Calu3 (cell line): ENCODE results near the gene ZXDB. TPM values are rescaled to one million over a fixed set of nuclear protein-coding genes. Genes with fewer than 3 reads are reported as not detected.
"Not testable (repeated sequence)": the region's sequence is repeated elsewhere in the genome, so short reads cannot be mapped to it uniquely, and the experiment has no call there.

Experiments used
- BruUV-seq: library from RNA; stranded (reverse); fragments of 400-500 nt; replicated peaks from 2 replicates; lab custom pipeline; 2021; lab: Mats Ljungman, UMichigan
- CTCF ChIA-PET: fragments of 300-600 bp; sonication (Branson Sonifier 250); formaldehyde crosslinking; loops from one replicate; lab custom pipeline; 2022; ENCODE audit warnings: antibody characterized with exemption; lab: Charles Lee
- DNase-seq: peaks from one replicate; pipeline ENCODE4 v3.0.0; 2022
- H3K27ac Mint-ChIP-seq: one replicate; pipeline ENCODE4 v1.8.0; 2022; ENCODE audit warnings: mixed read lengths; ENCODE audit not compliant: unreplicated experiment
- H3K27me3 Mint-ChIP-seq: one replicate; pipeline ENCODE4 v1.8.0; 2022; ENCODE audit warnings: mixed read lengths; ENCODE audit not compliant: unreplicated experiment
- H3K36me3 Mint-ChIP-seq: one replicate; pipeline ENCODE4 v1.8.0; 2022; ENCODE audit warnings: mild to moderate bottlenecking, moderate library complexity, mixed read lengths; ENCODE audit not compliant: insufficient read depth, unreplicated experiment
- H3K4me1 Mint-ChIP-seq: one replicate; pipeline ENCODE4 v1.8.0; 2022; ENCODE audit warnings: mild to moderate bottlenecking, low read depth, mixed read lengths; ENCODE audit not compliant: unreplicated experiment
- H3K4me3 Mint-ChIP-seq: one replicate; pipeline ENCODE4 v1.8.0; 2022; ENCODE audit warnings: mild to moderate bottlenecking, low read depth, moderate library complexity, mixed read lengths; ENCODE audit not compliant: unreplicated experiment
- H3K9me3 Mint-ChIP-seq: one replicate; pipeline ENCODE4 v1.8.0; 2022; ENCODE audit warnings: low read depth, mixed read lengths; ENCODE audit not compliant: unreplicated experiment
- intact Hi-C: fragments of 100-400 bp; cut with micrococcal nuclease; formaldehyde crosslinking; loops from one replicate; pipeline ENCODE4 v1.10.0; 2022; ENCODE audit not compliant: unreplicated experiment
- total RNA-seq: library from RNA; stranded (reverse); gene quantifications from 2 replicates; pipeline ENCODE4 v1.2.3, GENCODE V29; 2022
- TF ChIP-seq, protein P1 (sequence below): fragments of 200-600 bp; IDR thresholded peaks from one replicate; pipeline ENCODE4 v1.8.0; 2022; ENCODE audit warnings: antibody characterized with exemption; ENCODE audit not compliant: unreplicated experiment

Gene ZXDB
- total RNA-seq, 1 experiment from 2014 or later, result 8.8 TPM

GRCh38 chrX:57595381-57595811 lies 3.6 kb downstream of the ZXDB start:
- intact Hi-C loops, result loop anchor here (5.0 kb wide), 2 partner anchors 308 to 312 kb away; partner anchors contain the start of gene FAAH2
- CTCF ChIA-PET, result no interaction called here
- H3K4me1 Mint-ChIP-seq, result peaks cover 27% of the 10 kb centered on the region
- no TSS peak for BruUV-seq
- H3K36me3 Mint-ChIP-seq, result peaks cover 33% of the 10 kb centered on the region
- peak overlapping the region; percentile 4 for H3K27ac Mint-ChIP-seq
- H3K27me3 Mint-ChIP-seq, result no peaks in the 10 kb centered on the region
- DNase-seq, result no peak
- H3K9me3 Mint-ChIP-seq, result no peaks in the 10 kb centered on the region
- peak overlapping the region; percentile 60 for H3K4me3 Mint-ChIP-seq
- TF ChIP-seq, protein P1, sequence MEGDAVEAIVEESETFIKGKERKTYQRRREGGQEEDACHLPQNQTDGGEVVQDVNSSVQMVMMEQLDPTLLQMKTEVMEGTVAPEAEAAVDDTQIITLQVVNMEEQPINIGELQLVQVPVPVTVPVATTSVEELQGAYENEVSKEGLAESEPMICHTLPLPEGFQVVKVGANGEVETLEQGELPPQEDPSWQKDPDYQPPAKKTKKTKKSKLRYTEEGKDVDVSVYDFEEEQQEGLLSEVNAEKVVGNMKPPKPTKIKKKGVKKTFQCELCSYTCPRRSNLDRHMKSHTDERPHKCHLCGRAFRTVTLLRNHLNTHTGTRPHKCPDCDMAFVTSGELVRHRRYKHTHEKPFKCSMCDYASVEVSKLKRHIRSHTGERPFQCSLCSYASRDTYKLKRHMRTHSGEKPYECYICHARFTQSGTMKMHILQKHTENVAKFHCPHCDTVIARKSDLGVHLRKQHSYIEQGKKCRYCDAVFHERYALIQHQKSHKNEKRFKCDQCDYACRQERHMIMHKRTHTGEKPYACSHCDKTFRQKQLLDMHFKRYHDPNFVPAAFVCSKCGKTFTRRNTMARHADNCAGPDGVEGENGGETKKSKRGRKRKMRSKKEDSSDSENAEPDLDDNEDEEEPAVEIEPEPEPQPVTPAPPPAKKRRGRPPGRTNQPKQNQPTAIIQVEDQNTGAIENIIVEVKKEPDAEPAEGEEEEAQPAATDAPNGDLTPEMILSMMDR, result no peak

DNA sequence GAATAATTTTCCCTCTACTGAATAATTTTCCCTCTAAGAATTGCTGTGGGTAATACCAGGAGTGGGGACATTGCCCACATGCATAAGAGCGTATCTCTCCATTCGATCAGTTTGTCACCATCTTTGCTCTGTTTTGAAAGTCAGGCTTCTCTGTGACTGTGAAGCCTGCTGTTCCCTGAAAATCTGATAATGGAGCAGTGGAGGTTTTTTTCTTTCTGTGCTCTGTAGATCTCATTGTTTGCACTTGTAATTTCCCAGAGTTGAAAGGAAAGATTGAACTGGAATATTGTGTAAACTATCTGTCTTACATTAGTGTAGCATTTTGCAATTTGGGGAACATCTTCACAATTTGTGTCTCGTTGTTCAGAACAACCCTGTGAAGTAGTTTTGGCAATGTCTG lies 4.3 kb downstream of the ZXDB start:
- Mint-ChIP-seq H3K36me3 (peaks cover 32% of the 10 kb centered on the region), H3K9me3 (no peaks in the 10 kb centered on the region), H3K4me1 (peaks cover 27% of the 10 kb centered on the region), H3K4me3 (peak overlapping the region; percentile 60), H3K27ac (peak overlapping the region; percentile 50), H3K27me3 (no peaks in the 10 kb centered on the region)
- BruUV-seq, result no TSS peak
- DNase-seq, result no peak
- TF ChIP-seq, protein P1, result no peak
- intact Hi-C loops, result loop anchor here (5.0 kb wide), 2 partner anchors 309 to 311 kb away; partner anchors contain the start of gene FAAH2
- CTCF ChIA-PET, result no interaction called here

GRCh38 chrX:57596516-57596915 lies 4.7 kb downstream of the ZXDB start:
- Mint-ChIP-seq H3K36me3 (peaks cover 28% of the 10 kb centered on the region), H3K4me1 (peaks cover 27% of the 10 kb centered on the region), H3K27me3 (no peaks in the 10 kb centered on the region), H3K4me3 (peak overlapping the region; percentile 60), H3K9me3 (no peaks in the 10 kb centered on the region), H3K27ac (peak overlapping the region; percentile 50)
- CTCF ChIA-PET, result no interaction called here
- intact Hi-C loops, result loop anchor here (5.0 kb wide), 2 partner anchors 309 to 311 kb away; partner anchors contain the start of gene FAAH2
- TF ChIP-seq, protein P1, result no peak
- no peak for DNase-seq
- BruUV-seq, result no TSS peak

DNA sequence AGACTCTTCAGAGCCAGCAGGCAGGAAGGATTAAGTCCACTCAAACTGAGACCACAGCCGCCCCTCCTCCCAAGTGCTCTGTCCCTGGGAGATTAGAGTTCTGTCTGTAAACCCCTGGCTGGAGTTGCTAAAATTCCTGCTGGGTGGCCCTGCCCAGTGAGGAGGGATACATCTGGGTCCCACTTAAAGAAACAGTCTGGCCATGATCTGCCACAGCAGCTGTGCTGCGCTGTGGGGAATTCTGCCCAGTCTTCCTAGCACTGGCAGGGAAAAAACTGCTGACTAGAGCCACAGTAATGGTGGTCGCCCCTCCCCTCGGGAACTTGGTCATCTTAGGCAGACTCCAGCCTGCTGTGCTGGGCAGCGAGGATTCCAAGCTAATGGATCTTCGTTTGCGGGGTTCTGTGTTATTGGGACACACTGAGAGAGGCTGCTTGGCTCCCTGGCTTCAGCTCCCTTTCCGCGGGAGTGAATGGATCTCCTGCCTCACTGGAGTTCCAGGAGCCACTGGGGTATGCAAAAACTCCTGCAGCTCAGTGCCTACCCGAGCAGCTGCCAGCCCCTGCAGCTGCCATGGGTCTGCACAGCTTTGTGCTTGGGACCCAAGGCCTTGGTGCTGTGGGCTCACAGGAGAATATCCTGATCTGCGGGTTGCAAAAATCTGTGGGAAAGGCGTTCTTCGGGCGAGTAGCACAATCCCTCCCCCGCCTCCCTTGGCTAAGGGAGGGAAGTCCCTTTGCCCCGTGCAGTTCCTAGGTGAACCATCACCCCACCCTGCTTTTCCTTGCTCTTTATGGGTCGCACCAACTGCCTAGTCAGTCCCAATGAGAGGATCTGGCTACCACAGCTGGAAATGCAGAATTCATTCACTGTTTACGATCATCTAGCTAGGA lies 15.7 kb downstream of the ZXDB start:
- intact Hi-C loops, result no loop called here
- Mint-ChIP-seq H3K4me3 (no peak overlapping the region), H3K27me3 (no peaks in the 10 kb centered on the region), H3K4me1 (no peaks in the 10 kb centered on the region), H3K36me3 (no peaks in the 10 kb centered on the region), H3K27ac (no peak overlapping the region), H3K9me3 (peaks cover 3% of the 10 kb centered on the region)
- CTCF ChIA-PET, result no interaction called here
- no peak for DNase-seq
- no TSS peak for BruUV-seq
- TF ChIP-seq, protein P1, result no peak

- H3K36me3 Mint-ChIP-seq, H3K4me1 Mint-ChIP-seq, BruUV-seq, H3K4me3 Mint-ChIP-seq, CTCF ChIA-PET, H3K27ac Mint-ChIP-seq, intact Hi-C loops, DNase-seq, H3K27me3 Mint-ChIP-seq: not testable (repeated sequence)
- H3K9me3 Mint-ChIP-seq, result peaks cover 18% of the 10 kb centered on the region
These were observed 21.5 kb downstream of the ZXDB start for GRCh38 chrX:57613351-57613750.

- H3K4me3 Mint-ChIP-seq, H3K4me1 Mint-ChIP-seq, H3K36me3 Mint-ChIP-seq, BruUV-seq, DNase-seq, CTCF ChIA-PET, H3K27me3 Mint-ChIP-seq, H3K27ac Mint-ChIP-seq, intact Hi-C loops: not testable (repeated sequence)
- peaks cover 19% of the 10 kb centered on the region for H3K9me3 Mint-ChIP-seq
These were observed 37.6 kb downstream of the ZXDB start for GRCh38 chrX:57629438-57629837.
